IMR-90 (cell line): ENCODE measurements around the gene DUS2. TPM values are rescaled to one million over a fixed set of nuclear protein-coding genes. Genes with fewer than 3 reads are reported as not detected.
A peak's percentile ranks its signal among the peaks of the same experiment; 100 is the strongest.

Experiments
- ATAC-seq: fragments of 200-7000 bp; cut with Tn5 transposase; 2 replicates; pipeline ENCODE4 v1.9.1; 2020; ENCODE audit warnings: low read depth, mild to moderate bottlenecking, moderate library complexity
- BruUV-seq: library from RNA; stranded (reverse); fragments of 400-500 nt; replicated peaks from 2 replicates; lab custom pipeline; 2021; lab: Mats Ljungman, UMichigan
- CTCF ChIA-PET: fragments of 300-600 bp; formaldehyde crosslinking; extraction: SDS; loops from one replicate; lab custom pipeline; 2021; ENCODE audit warnings: antibody characterized with exemption; lab: Yijun Ruan, JAX
- POLR2A ChIA-PET: fragments of 300-600 bp; sonication (Branson Sonifier 250); formaldehyde crosslinking; loops from one replicate; lab custom pipeline; 2022; ENCODE audit warnings: antibody characterized with exemption; ENCODE audit not compliant: unreplicated experiment; lab: Charles Lee
- DNase-seq: peaks from one replicate; pipeline ENCODE4 v3.0.0; 2013
- H2AFZ ChIP-seq: replicated peaks from 2 replicates; pipeline ENCODE3; 2013; ENCODE audit warnings: low read length, mild to moderate bottlenecking; ENCODE audit not compliant: poor library complexity
- H2AK5ac ChIP-seq: 2 replicates; pipeline ENCODE4 v1.6.1; 2013; ENCODE audit warnings: low read depth, low read length, inconsistent platforms
- H2AK9ac ChIP-seq: replicated peaks from 2 replicates; pipeline ENCODE3; 2013; ENCODE audit warnings: mild to moderate bottlenecking, low read depth, low read length, moderate library complexity; ENCODE audit not compliant: poor library complexity
- H2BK120ac ChIP-seq: 2 replicates; pipeline ENCODE4 v1.6.1; 2013; ENCODE audit warnings: low read depth, low read length, inconsistent platforms
- H2BK15ac ChIP-seq: 3 replicates; pipeline ENCODE4 v1.6.1; 2013; ENCODE audit warnings: low read depth, low read length, inconsistent platforms
- H2BK20ac ChIP-seq: 2 replicates; pipeline ENCODE4 v1.6.1; 2013; ENCODE audit warnings: low read depth, mild to moderate bottlenecking, inconsistent platforms, low read length, moderate library complexity
- H2BK5ac ChIP-seq: 2 replicates; pipeline ENCODE4 v1.6.1; 2013; ENCODE audit warnings: mild to moderate bottlenecking, low read depth, low read length, inconsistent platforms; ENCODE audit not compliant: poor library complexity, severe bottlenecking
- H3K14ac ChIP-seq: replicated peaks from 2 replicates; pipeline ENCODE4 v1.6.1; 2013; ENCODE audit warnings: low read depth, low read length, inconsistent platforms
- H3K18ac ChIP-seq: 2 replicates; pipeline ENCODE4 v1.6.1; 2013; ENCODE audit warnings: low read depth, low read length, control low read depth
- H3K23ac ChIP-seq: 2 replicates; pipeline ENCODE4 v1.6.1; 2013; ENCODE audit warnings: low read depth, low read length, inconsistent platforms
- H3K27ac ChIP-seq: 2 replicates; pipeline ENCODE4 v1.5.1; 2013; ENCODE audit warnings: mild to moderate bottlenecking, control low read depth, low read length; ENCODE audit not compliant: insufficient read depth
- H3K27me3 ChIP-seq: 2 replicates; pipeline ENCODE4 v1.6.1; 2013; ENCODE audit warnings: low read length; ENCODE audit not compliant: control insufficient read depth, insufficient read depth
- H3K36me3 ChIP-seq: 2 replicates; pipeline ENCODE4 v1.6.1; 2013; ENCODE audit warnings: low read length, mixed read lengths; ENCODE audit not compliant: control insufficient read depth, insufficient read depth
- H3K4ac ChIP-seq: 2 replicates; pipeline ENCODE4 v1.6.1; 2013; ENCODE audit warnings: low read depth, low read length, inconsistent platforms
- H3K4me1 ChIP-seq: 2 replicates; pipeline ENCODE4 v1.6.1; 2013; ENCODE audit warnings: low read length, mixed read lengths; ENCODE audit not compliant: control insufficient read depth, insufficient read depth
- H3K4me2 ChIP-seq: 2 replicates; pipeline ENCODE4 v1.6.1; 2013; ENCODE audit warnings: low read depth, mild to moderate bottlenecking, control low read depth, low read length, moderate library complexity
- H3K4me3 ChIP-seq: 2 replicates; pipeline ENCODE4 v1.5.1; 2013; ENCODE audit warnings: low read depth, mild to moderate bottlenecking, control low read depth, low read length, moderate library complexity; ENCODE audit not compliant: insufficient read depth
- H3K56ac ChIP-seq: 2 replicates; pipeline ENCODE4 v1.6.1; 2013; ENCODE audit warnings: low read length, inconsistent platforms; ENCODE audit not compliant: insufficient read depth; ENCODE audit errors: extremely low read depth
- H3K79me1 ChIP-seq, 2 experiments: 2 replicates each; pipeline ENCODE4 v1.6.1; 2013; ENCODE audit warnings: low read length in 2 of 2, inconsistent platforms in 1 of 2, low read depth in 1 of 2
- H3K9ac ChIP-seq: 2 replicates; pipeline ENCODE4 v1.6.1; 2013; ENCODE audit warnings: low read depth, low read length, control low read depth
- H3K9me1 ChIP-seq: 2 replicates; pipeline ENCODE4 v1.6.1; 2013; ENCODE audit warnings: low read length, inconsistent platforms; ENCODE audit not compliant: insufficient read depth
- H3K9me3 ChIP-seq: 2 replicates; pipeline ENCODE4 v1.6.1; 2013; ENCODE audit warnings: low read length; ENCODE audit not compliant: control insufficient read depth, insufficient read depth
- H4K20me1 ChIP-seq: 2 replicates; pipeline ENCODE4 v1.6.1; 2013; ENCODE audit warnings: low read length, inconsistent platforms; ENCODE audit not compliant: insufficient read depth
- H4K5ac ChIP-seq: 2 replicates; pipeline ENCODE4 v1.6.1; 2013; ENCODE audit warnings: mild to moderate bottlenecking, low read depth, low read length, control low read depth
- H4K8ac ChIP-seq, 2 experiments: 2 replicates each; pipeline ENCODE4 v1.6.1; 2013; ENCODE audit warnings: low read depth in 2 of 2, low read length in 2 of 2, control low read depth in 1 of 2, inconsistent platforms in 1 of 2
- H4K91ac ChIP-seq: 2 replicates; pipeline ENCODE4 v1.6.1; 2013; ENCODE audit warnings: low read depth, low read length, inconsistent platforms; ENCODE audit not compliant: insufficient read depth
- BHLHE40 ChIP-seq: fragments of 150-350 bp; IDR thresholded peaks from 2 replicates; pipeline ENCODE4 v1.6.1; 2016; ENCODE audit warnings: mild to moderate bottlenecking, low read depth, low read length
- CEBPB ChIP-seq: IDR thresholded peaks from 2 replicates; pipeline ENCODE4 v1.6.1; 2012; ENCODE audit warnings: low read depth, low read length, improper control_type of control experiment
- CHD1 ChIP-seq: IDR thresholded peaks from 2 replicates; pipeline ENCODE4 v1.6.1; 2012; ENCODE audit warnings: low read depth, low read length, improper control_type of control experiment
- FOS ChIP-seq: fragments of 150-350 bp; IDR thresholded peaks from 2 replicates; pipeline ENCODE4 v1.6.1; 2016; ENCODE audit warnings: low read depth, low read length
- MAFK ChIP-seq: IDR thresholded peaks from 2 replicates; pipeline ENCODE4 v1.6.1; 2012; ENCODE audit warnings: low read depth, low read length, improper control_type of control experiment
- MAZ ChIP-seq: IDR thresholded peaks from 2 replicates; pipeline ENCODE4 v1.6.1; 2012; ENCODE audit warnings: low read depth, mild to moderate bottlenecking, low read length, improper control_type of control experiment, moderate library complexity, borderline replicate concordance
- NFE2L2 ChIP-seq: fragments of 150-350 bp; IDR thresholded peaks from 2 replicates; pipeline ENCODE4 v1.6.1; 2016; ENCODE audit warnings: low read depth, mild to moderate bottlenecking, low read length
- POLR2A ChIP-seq: IDR thresholded peaks from 2 replicates; pipeline ENCODE4 v1.6.1; 2012; ENCODE audit warnings: mild to moderate bottlenecking, low read depth, low read length
- RAD21 ChIP-seq: IDR thresholded peaks from 2 replicates; pipeline ENCODE4 v1.6.1; 2012; ENCODE audit warnings: low read length, improper control_type of control experiment
- RCOR1 ChIP-seq: IDR thresholded peaks from 2 replicates; pipeline ENCODE4 v1.6.1; 2012; ENCODE audit warnings: mild to moderate bottlenecking, low read length, improper control_type of control experiment; ENCODE audit not compliant: insufficient replicate concordance
- RFX5 ChIP-seq: IDR thresholded peaks from 2 replicates; pipeline ENCODE4 v1.8.0; 2012; ENCODE audit warnings: low read depth, mild to moderate bottlenecking, low read length, moderate library complexity
- SMC3 ChIP-seq: fragments of 150-350 bp; IDR thresholded peaks from 2 replicates; pipeline ENCODE4 v1.6.1; 2016; ENCODE audit warnings: low read depth, mild to moderate bottlenecking, antibody characterized with exemption, low read length, moderate library complexity
- WGBS, 2 experiments: methylation state at CpG; one replicate each; pipeline versions ENCODE4 v1.1.5 to v1.1.7; 2013; ENCODE audit warnings: missing lambda C conversion rate in 2 of 2; ENCODE audit not compliant: insufficient read length in 1 of 2; ENCODE audit errors: extremely low coverage in 2 of 2; 5-methylcytosine and 5-hydroxymethylcytosine counted together
- dilution Hi-C: fragments of 300-500 bp; cut with HindIII; formaldehyde crosslinking; loops from one replicate; pipeline ENCODE4 v1.14.3; 2018; ENCODE audit warnings: low sequenced_read_pairs; ENCODE audit not compliant: unreplicated experiment
- in situ Hi-C: fragments of 300-500 bp; cut with MboI; formaldehyde crosslinking; loops from 3 replicates; pipeline ENCODE4 v1.14.3; 2019; ENCODE audit warnings: low sequenced_read_pairs, inconsistent platforms, mixed read lengths
- intact Hi-C: fragments of 100-400 bp; cut with micrococcal nuclease; formaldehyde crosslinking; loops from 2 replicates; pipeline ENCODE4 v1.10.0; 2022
- polyA plus RNA-seq, 3 experiments: library from polyadenylated mRNA; depleted of rRNA; stranded (reverse); fragments of >200 nt; gene quantifications; 2 replicates each; pipeline ENCODE4 v1.2.3, GENCODE V29; 2012; ENCODE audit warnings: low replicate concordance in 1 of 3
- total RNA-seq: library from RNA; depleted of rRNA; stranded (reverse); fragments of >200 nt; gene quantifications from 2 replicates; pipeline ENCODE4 v1.2.3, GENCODE V29; 2012
- TF ChIP-seq, protein P1 (sequence below): conservative IDR thresholded peaks from 2 replicates; pipeline ENCODE4 v1.5.1; 2012; ENCODE audit warnings: mild to moderate bottlenecking, low read depth, low read length, improper control_type of control experiment
- TF ChIP-seq, protein P2 (sequence below): fragments of 150-350 bp; IDR thresholded peaks from 2 replicates; pipeline ENCODE4 v1.6.1; 2016; ENCODE audit warnings: low read depth, mild to moderate bottlenecking, low read length, moderate library complexity, borderline replicate concordance

The DUS2 gene
- total and polyA plus RNA-seq, 2 of the 4 experiments (the other 2 are of a cell fraction), result 15.8 to 30.5 TPM

DNA sequence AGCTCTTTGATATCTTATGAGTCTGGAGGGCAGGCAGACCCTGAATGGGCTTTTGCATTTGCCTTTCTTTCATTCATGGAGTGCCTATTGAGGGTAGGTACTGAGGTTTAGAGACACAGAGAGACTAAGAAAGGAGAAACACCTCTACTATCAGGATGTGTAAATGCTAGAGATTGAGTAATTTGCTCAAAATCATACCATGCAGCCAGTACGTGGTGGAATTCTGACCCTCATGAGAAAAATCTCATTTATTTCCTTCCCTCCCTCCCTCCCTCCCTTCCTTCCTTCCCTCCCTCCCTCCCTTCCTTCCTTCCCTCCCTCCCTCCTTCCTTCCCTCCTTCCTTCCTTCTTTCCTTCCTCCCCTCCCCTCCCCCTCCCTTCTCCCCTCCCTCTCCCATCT lies 43.7 kb downstream of the DUS2 start:
- Histone ChIP-seq H2BK120ac (no peak overlapping the region), H3K4me2 (no peak overlapping the region), H3K14ac (no peak overlapping the region), H3K9me3 (no peaks in the 10 kb centered on the region), H3K9me1 (peaks cover 14% of the 10 kb centered on the region), H3K27ac (no peak overlapping the region), H4K5ac (no peak overlapping the region), H2AFZ (no peak overlapping the region), H3K79me1 (0 out of 4 replicates have a peak, but pooled peaks cover 0 to 5% of the 10 kb centered on the region in 2 experiments), H3K27me3 (no peaks in the 10 kb centered on the region), H3K36me3 (peaks cover 19% of the 10 kb centered on the region), H2BK5ac (no peak overlapping the region), H2BK20ac (no peak overlapping the region), H3K4ac (no peak overlapping the region), H2AK5ac (peak overlapping the region; percentile 2; the same call in 1 of the 2 replicates), H4K20me1 (peaks cover 23% of the 10 kb centered on the region), H3K4me1 (peaks cover 16% of the 10 kb centered on the region), H2AK9ac (no peak overlapping the region), H2BK15ac (no peak overlapping the region), H4K8ac (no peak overlapping the region), H3K4me3 (no peak overlapping the region), H3K23ac (no peak overlapping the region), H3K18ac (no peak overlapping the region), H3K9ac (no peak overlapping the region), H3K56ac (no peak overlapping the region), H4K91ac (no peak overlapping the region)
- CTCF ChIA-PET, result no interaction called here
- no peak for TF ChIP-seq CHD1
- TF ChIP-seq MAFK, result no peak
- no peak for TF ChIP-seq RAD21
- TF ChIP-seq BHLHE40, result no peak
- TF ChIP-seq SMC3, result no peak
- no peak for TF ChIP-seq RFX5
- no peak for TF ChIP-seq MAZ
- no peak for TF ChIP-seq POLR2A
- TF ChIP-seq NFE2L2, result no peak
- TF ChIP-seq RCOR1, result no peak
- TF ChIP-seq, protein P1, sequence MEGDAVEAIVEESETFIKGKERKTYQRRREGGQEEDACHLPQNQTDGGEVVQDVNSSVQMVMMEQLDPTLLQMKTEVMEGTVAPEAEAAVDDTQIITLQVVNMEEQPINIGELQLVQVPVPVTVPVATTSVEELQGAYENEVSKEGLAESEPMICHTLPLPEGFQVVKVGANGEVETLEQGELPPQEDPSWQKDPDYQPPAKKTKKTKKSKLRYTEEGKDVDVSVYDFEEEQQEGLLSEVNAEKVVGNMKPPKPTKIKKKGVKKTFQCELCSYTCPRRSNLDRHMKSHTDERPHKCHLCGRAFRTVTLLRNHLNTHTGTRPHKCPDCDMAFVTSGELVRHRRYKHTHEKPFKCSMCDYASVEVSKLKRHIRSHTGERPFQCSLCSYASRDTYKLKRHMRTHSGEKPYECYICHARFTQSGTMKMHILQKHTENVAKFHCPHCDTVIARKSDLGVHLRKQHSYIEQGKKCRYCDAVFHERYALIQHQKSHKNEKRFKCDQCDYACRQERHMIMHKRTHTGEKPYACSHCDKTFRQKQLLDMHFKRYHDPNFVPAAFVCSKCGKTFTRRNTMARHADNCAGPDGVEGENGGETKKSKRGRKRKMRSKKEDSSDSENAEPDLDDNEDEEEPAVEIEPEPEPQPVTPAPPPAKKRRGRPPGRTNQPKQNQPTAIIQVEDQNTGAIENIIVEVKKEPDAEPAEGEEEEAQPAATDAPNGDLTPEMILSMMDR, result no peak
- no peak for TF ChIP-seq FOS
- TF ChIP-seq, protein P2, sequence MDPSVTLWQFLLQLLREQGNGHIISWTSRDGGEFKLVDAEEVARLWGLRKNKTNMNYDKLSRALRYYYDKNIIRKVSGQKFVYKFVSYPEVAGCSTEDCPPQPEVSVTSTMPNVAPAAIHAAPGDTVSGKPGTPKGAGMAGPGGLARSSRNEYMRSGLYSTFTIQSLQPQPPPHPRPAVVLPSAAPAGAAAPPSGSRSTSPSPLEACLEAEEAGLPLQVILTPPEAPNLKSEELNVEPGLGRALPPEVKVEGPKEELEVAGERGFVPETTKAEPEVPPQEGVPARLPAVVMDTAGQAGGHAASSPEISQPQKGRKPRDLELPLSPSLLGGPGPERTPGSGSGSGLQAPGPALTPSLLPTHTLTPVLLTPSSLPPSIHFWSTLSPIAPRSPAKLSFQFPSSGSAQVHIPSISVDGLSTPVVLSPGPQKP, result no peak
- TF ChIP-seq CEBPB, result no peak
- POLR2A ChIA-PET, result interaction anchor here (0.7 kb wide), 1 partner anchor 132 kb away, joined by 3 read pairs; no protein-coding TSS in a partner anchor
- intact Hi-C loops (no loop called here), in situ Hi-C loops (no loop called here), dilution Hi-C loops (no loop called here)
- ATAC-seq (no peak), DNase-seq (no peak)
- no TSS peak for BruUV-seq
- WGBS, 2 experiments, result no CpG with 5 or more reads among the region's 1 CpG
